ENCODE measurements around the gene MYT1.

The MYT1 gene

DNA sequence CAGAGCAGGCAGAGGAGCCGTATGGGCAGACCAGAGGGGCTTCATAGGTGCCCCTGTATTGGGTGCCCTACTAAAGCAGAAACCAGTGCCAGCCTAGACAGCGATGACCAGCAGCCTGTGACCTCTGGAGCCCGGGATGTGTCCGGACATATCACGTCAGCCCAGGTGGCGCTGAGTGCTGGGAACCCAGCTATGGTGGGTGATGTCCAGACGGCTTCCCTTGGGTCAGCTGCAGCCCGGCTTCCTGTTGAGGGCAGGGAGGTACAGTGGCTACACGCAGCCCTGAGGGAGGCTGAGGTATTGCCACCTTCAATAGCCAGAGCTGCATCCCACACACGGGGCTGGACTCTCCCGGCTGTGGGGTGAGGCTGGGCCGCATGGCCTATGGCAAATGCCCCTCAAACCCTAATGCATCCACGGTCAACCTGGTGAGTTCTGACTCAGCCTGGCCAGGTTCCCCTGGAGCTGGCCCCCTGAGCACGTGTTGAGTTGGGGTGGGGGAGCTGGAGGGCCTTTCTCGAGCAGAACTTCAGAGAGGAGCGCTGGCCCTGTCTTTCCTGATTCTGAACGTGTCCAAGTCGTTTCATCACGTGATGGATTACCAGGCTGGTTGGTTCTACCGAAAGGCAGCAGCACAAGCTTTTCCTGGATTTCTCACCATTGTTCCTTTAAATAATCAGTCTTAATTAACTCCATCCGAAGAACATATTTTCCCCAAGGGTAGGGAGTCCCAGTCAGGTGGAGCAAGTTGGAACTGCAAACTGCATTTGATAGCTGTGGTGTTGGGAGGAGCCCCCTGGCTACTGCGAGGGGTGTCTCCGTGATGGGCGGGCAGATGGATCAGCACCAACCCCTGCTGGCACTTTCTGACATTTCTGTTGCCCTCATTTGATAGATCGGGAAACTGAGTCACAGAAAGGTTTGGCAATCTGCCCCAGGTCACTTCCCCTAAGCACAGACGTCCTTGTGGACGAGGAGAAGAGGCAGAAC lies 7.1 kb upstream of the MYT1 start:
- Histone ChIP-seq H3K27me3 (ENCODE audit: insufficient read depth, poor library complexity, severe bottlenecking) (peaks cover 9% of the 10 kb centered on the region), H3K27ac (replicated peaks) (no peak overlapping the region), H3K4me3 (replicated peaks; ENCODE audit: insufficient read depth, low read length) (no peak overlapping the region)
- TF ChIP-seq GABPA (IDR thresholded peaks at IDR 0.05; ENCODE audit: low read depth): no peak
- TF ChIP-seq, protein P1, sequence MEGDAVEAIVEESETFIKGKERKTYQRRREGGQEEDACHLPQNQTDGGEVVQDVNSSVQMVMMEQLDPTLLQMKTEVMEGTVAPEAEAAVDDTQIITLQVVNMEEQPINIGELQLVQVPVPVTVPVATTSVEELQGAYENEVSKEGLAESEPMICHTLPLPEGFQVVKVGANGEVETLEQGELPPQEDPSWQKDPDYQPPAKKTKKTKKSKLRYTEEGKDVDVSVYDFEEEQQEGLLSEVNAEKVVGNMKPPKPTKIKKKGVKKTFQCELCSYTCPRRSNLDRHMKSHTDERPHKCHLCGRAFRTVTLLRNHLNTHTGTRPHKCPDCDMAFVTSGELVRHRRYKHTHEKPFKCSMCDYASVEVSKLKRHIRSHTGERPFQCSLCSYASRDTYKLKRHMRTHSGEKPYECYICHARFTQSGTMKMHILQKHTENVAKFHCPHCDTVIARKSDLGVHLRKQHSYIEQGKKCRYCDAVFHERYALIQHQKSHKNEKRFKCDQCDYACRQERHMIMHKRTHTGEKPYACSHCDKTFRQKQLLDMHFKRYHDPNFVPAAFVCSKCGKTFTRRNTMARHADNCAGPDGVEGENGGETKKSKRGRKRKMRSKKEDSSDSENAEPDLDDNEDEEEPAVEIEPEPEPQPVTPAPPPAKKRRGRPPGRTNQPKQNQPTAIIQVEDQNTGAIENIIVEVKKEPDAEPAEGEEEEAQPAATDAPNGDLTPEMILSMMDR (IDR thresholded peaks at IDR 0.05; ENCODE audit: insufficient read depth, low read length): no peak
- TF ChIP-seq, protein P2, sequence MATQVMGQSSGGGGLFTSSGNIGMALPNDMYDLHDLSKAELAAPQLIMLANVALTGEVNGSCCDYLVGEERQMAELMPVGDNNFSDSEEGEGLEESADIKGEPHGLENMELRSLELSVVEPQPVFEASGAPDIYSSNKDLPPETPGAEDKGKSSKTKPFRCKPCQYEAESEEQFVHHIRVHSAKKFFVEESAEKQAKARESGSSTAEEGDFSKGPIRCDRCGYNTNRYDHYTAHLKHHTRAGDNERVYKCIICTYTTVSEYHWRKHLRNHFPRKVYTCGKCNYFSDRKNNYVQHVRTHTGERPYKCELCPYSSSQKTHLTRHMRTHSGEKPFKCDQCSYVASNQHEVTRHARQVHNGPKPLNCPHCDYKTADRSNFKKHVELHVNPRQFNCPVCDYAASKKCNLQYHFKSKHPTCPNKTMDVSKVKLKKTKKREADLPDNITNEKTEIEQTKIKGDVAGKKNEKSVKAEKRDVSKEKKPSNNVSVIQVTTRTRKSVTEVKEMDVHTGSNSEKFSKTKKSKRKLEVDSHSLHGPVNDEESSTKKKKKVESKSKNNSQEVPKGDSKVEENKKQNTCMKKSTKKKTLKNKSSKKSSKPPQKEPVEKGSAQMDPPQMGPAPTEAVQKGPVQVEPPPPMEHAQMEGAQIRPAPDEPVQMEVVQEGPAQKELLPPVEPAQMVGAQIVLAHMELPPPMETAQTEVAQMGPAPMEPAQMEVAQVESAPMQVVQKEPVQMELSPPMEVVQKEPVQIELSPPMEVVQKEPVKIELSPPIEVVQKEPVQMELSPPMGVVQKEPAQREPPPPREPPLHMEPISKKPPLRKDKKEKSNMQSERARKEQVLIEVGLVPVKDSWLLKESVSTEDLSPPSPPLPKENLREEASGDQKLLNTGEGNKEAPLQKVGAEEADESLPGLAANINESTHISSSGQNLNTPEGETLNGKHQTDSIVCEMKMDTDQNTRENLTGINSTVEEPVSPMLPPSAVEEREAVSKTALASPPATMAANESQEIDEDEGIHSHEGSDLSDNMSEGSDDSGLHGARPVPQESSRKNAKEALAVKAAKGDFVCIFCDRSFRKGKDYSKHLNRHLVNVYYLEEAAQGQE (IDR thresholded peaks at IDR 0.05; ENCODE audit: insufficient replicate concordance, low read depth): no peak
- TF ChIP-seq POLR2AphosphoS5 (IDR thresholded peaks at IDR 0.05; ENCODE audit: low read depth): no peak
- no peak for TF ChIP-seq SPI1 (IDR thresholded peaks at IDR 0.05; ENCODE audit: borderline replicate concordance, low read depth)
- DNase-seq (ENCODE audit: low read depth in 1 of 2, low spot score in 1 of 2): no peak

DNA sequence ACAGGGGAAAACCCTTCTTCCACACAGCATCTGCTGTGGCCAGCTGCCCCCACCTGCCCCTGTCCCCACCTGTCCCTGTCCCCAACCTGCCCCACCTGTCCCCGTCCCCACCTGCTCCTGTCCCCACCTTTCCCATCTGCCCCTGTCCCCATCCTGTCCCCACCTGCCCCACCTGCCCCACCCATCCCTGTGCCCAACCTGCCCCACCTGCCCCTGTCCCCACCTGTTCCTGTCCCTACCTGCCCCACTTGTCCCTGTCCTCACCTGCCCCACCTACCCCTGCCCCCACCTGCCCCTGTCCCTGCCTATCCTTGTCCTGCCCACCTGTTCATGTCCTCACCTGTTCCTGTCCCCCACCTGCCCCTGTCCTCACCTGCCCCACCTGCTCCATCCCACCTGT lies 6.4 kb upstream of the MYT1 start:
- no peak overlapping the region for H3K4me3 ChIP-seq (replicated peaks; ENCODE audit: insufficient read depth, low read length)
- H3K27me3 ChIP-seq (ENCODE audit: insufficient read depth, poor library complexity, severe bottlenecking): peaks cover 15% of the 10 kb centered on the region
- no peak for DNase-seq (ENCODE audit: low read depth in 1 of 2, low spot score in 1 of 2)
- TF ChIP-seq SPI1 (IDR thresholded peaks at IDR 0.05; ENCODE audit: borderline replicate concordance, low read depth) (no peak), POLR2AphosphoS5 (IDR thresholded peaks at IDR 0.05; ENCODE audit: low read depth) (no peak), GABPA (IDR thresholded peaks at IDR 0.05; ENCODE audit: low read depth) (no peak)
- TF ChIP-seq, protein P1 (IDR thresholded peaks at IDR 0.05; ENCODE audit: insufficient read depth, low read length): no peak
- TF ChIP-seq, protein P2 (IDR thresholded peaks at IDR 0.05; ENCODE audit: insufficient replicate concordance, low read depth): no peak
- no peak overlapping the region for H3K27ac ChIP-seq (replicated peaks)

DNA sequence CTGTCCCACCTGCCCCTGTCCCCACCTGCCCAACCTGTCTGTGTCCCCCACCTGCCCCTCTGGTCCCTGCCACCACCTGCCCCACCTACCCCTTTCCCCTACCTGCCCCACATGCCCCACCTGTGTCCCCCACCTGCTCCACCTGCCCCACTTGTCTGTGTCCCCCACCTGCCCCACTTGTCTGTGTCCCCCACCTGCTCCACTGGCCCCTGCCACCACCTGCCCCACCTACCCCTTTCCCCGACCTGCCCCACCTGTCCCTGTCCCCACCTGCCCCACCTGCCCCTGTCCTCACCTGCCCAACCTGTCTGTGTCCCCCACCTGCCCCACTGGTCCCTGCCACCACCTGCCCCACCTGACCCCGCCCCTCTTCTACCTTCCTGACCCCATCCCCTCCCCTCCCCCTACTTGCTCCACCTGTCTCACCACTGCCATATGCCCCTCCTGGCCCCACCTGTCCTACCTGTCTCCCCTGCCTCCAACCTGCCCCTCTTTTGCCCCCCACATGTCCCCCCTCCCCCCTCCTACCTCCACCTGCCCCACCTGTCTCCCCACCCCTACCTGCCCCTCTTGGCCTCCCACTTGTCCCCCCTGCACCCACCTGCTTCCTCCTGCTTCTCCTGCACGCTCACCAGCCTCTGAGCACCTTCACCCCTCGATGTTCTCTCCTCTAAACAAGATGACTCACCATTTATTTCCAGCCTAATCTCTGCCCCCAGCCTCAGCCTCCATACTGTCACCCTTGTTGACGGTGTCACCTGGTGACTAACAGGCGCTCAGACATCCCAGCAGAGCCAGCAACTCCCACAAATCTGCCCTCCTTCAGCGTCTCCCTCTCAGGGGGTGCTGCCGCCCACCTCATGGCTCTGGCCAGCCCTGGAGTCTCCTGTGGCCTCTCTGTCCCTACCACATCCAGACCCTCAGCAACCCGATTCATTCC lies 5.6 kb upstream of the MYT1 start:
- Histone ChIP-seq H3K27me3 (ENCODE audit: insufficient read depth, poor library complexity, severe bottlenecking) (peaks cover 15% of the 10 kb centered on the region), H3K4me3 (replicated peaks; ENCODE audit: insufficient read depth, low read length) (no peak overlapping the region), H3K27ac (replicated peaks) (no peak overlapping the region)
- no peak for DNase-seq (ENCODE audit: low read depth in 1 of 2, low spot score in 1 of 2)
- no peak for TF ChIP-seq SPI1 (IDR thresholded peaks at IDR 0.05; ENCODE audit: borderline replicate concordance, low read depth)

DNA sequence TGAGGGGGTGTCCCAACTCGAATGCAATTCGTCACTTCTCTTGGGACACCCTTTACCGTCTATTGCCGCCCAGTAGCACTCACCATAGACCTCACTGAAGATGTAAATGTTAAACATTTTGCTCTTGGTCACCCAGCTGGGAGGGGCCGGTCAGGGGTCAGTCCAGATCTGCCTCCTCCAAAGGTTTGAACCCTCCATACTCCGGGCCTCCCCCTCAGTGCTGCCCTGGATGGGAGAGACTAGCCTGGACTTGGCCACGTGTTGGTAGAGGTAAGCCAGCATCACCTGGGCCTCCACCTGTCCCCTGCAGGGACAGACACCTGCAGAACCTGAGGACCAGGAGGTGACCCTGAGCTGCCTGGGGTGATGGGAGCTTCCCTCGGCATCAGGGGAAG lies 5.0 kb upstream of the MYT1 start:
- Histone ChIP-seq H3K4me3 (replicated peaks; ENCODE audit: insufficient read depth, low read length) (no peak overlapping the region), H3K27ac (replicated peaks) (no peak overlapping the region), H3K27me3 (ENCODE audit: insufficient read depth, poor library complexity, severe bottlenecking) (peaks cover 17% of the 10 kb centered on the region)
- DNase-seq (ENCODE audit: low read depth in 1 of 2, low spot score in 1 of 2): no peak
- no peak for TF ChIP-seq POLR2AphosphoS5 (IDR thresholded peaks at IDR 0.05; ENCODE audit: low read depth)
- no peak for TF ChIP-seq GABPA (IDR thresholded peaks at IDR 0.05; ENCODE audit: low read depth)
- TF ChIP-seq SPI1 (IDR thresholded peaks at IDR 0.05; ENCODE audit: borderline replicate concordance, low read depth): no peak
- TF ChIP-seq, protein P2 (IDR thresholded peaks at IDR 0.05; ENCODE audit: insufficient replicate concordance, low read depth): no peak
- TF ChIP-seq, protein P1 (IDR thresholded peaks at IDR 0.05; ENCODE audit: insufficient read depth, low read length): no peak
